PFSK-1 (cell line): Measurements from ENCODE around the gene AMIGO2.

ENCODE experiments used
- FOXP2 ChIP-seq: optimal IDR thresholded peaks from 2 replicates; pipeline ENCODE3; 2011; ENCODE audit warnings: borderline replicate concordance, control low read depth, inconsistent platforms; ENCODE audit not compliant: insufficient read depth; ENCODE audit errors: extremely low read length, extremely low read depth
- POLR2AphosphoS5 ChIP-seq: IDR thresholded peaks from 2 replicates; pipeline ENCODE4 v1.6.1; 2012; ENCODE audit warnings: low read depth, mild to moderate bottlenecking, control low read depth, low read length, moderate library complexity
- SIN3A ChIP-seq: IDR thresholded peaks from 2 replicates; pipeline ENCODE4 v1.6.1; 2012; ENCODE audit warnings: mild to moderate bottlenecking, low read length, moderate library complexity, borderline replicate concordance; ENCODE audit not compliant: insufficient read depth
- TAF1 ChIP-seq: IDR thresholded peaks from 2 replicates; pipeline ENCODE4 v1.6.1; 2012; ENCODE audit warnings: low read length, control low read depth, borderline replicate concordance; ENCODE audit not compliant: insufficient read depth
- TF ChIP-seq, protein P1 (sequence below), 2 experiments: IDR thresholded peaks; 2 replicates each; pipeline versions ENCODE4 v1.6.1 to v1.8.0; 2011 to 2012; ENCODE audit warnings: low read depth in 2 of 2, low read length in 2 of 2, control low read depth in 1 of 2, inconsistent platforms in 1 of 2, mild to moderate bottlenecking in 1 of 2, moderate library complexity in 1 of 2; ENCODE audit not compliant: insufficient read depth in 1 of 2

AMIGO2 gene

DNA sequence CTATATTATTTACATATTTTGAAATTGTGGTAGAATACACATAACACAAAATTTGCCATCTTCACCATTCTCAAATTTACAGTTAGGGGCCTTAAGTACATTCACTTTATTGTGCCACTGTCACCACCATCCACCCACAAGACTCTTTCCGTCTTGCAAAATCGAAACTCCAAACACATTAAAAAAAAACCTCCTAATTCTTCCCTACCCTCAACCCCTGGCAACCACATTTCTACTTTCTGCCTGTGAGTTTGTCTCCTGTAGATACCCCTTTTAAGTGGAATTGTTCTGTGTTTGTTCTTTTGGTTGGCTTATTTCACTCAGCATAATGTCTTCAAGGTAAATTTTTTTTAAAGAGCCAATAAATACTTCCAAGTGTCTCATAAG is 31.6 kb upstream of the AMIGO2 start:
- no peak for TF ChIP-seq TAF1
- no peak for TF ChIP-seq POLR2AphosphoS5
- TF ChIP-seq, protein P1, sequence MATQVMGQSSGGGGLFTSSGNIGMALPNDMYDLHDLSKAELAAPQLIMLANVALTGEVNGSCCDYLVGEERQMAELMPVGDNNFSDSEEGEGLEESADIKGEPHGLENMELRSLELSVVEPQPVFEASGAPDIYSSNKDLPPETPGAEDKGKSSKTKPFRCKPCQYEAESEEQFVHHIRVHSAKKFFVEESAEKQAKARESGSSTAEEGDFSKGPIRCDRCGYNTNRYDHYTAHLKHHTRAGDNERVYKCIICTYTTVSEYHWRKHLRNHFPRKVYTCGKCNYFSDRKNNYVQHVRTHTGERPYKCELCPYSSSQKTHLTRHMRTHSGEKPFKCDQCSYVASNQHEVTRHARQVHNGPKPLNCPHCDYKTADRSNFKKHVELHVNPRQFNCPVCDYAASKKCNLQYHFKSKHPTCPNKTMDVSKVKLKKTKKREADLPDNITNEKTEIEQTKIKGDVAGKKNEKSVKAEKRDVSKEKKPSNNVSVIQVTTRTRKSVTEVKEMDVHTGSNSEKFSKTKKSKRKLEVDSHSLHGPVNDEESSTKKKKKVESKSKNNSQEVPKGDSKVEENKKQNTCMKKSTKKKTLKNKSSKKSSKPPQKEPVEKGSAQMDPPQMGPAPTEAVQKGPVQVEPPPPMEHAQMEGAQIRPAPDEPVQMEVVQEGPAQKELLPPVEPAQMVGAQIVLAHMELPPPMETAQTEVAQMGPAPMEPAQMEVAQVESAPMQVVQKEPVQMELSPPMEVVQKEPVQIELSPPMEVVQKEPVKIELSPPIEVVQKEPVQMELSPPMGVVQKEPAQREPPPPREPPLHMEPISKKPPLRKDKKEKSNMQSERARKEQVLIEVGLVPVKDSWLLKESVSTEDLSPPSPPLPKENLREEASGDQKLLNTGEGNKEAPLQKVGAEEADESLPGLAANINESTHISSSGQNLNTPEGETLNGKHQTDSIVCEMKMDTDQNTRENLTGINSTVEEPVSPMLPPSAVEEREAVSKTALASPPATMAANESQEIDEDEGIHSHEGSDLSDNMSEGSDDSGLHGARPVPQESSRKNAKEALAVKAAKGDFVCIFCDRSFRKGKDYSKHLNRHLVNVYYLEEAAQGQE (IDR thresholded peaks at IDR 0.05; ENCODE audit: insufficient read depth in 1 of 2, low read depth in 2 of 2, low read length in 2 of 2): no peak
- TF ChIP-seq SIN3A: no peak
- TF ChIP-seq FOXP2: no peak

GRCh38 chr12:47110718-47111391 is 31.1 kb upstream of the AMIGO2 start:
- no peak for TF ChIP-seq FOXP2
- TF ChIP-seq POLR2AphosphoS5: no peak
- TF ChIP-seq, protein P1 (IDR thresholded peaks at IDR 0.05; ENCODE audit: insufficient read depth in 1 of 2, low read depth in 2 of 2, low read length in 2 of 2): no peak
- TF ChIP-seq SIN3A: no peak
- no peak for TF ChIP-seq TAF1

GRCh38 chr12:47110011-47110541 is 30.3 kb upstream of the AMIGO2 start:
- TF ChIP-seq, protein P1 (IDR thresholded peaks at IDR 0.05; ENCODE audit: insufficient read depth in 1 of 2, low read depth in 2 of 2, low read length in 2 of 2): no peak
- TF ChIP-seq TAF1: no peak
- TF ChIP-seq FOXP2: no peak
- no peak for TF ChIP-seq SIN3A
- no peak for TF ChIP-seq POLR2AphosphoS5

DNA sequence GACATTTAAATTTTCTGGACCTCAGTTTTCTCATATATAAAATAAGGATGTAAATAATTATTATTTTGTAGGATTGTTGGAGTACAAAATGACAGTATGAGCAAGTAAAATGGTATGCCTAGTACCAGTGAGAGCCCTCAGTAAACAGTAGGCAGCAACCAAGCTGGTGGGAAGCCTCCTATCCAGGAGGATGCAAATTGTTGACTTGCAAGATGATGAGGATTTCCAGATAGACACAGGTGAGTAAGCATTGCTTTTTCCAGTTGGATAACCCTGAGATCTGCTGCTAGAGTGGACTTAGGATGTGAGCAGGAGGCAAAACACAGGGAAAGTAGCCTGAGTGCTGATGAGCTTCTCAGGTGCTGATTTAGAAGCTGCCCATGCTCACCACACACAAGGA is 28.2 kb upstream of the AMIGO2 start:
- TF ChIP-seq POLR2AphosphoS5: no peak
- TF ChIP-seq, protein P1 (IDR thresholded peaks at IDR 0.05; ENCODE audit: insufficient read depth in 1 of 2, low read depth in 2 of 2, low read length in 2 of 2): no peak
- TF ChIP-seq TAF1: no peak
- TF ChIP-seq SIN3A: no peak
